Aorta (tissue), 5 donors: Measurements from ENCODE around the gene CP. TPM values are rescaled to one million over a fixed set of nuclear protein-coding genes. Genes with fewer than 3 reads are reported as not detected.

Source experiments
- ATAC-seq: fragments of 200-7000 bp; cut with Tn5 transposase; one replicate; pipeline ENCODE4 v1.9.1; 2022; ENCODE audit warnings: moderate library complexity; ENCODE audit not compliant: low FRiP score
- DNase-seq, 2 donors: peaks; one replicate each; pipeline ENCODE4 v3.0.0-alpha.2; 2020
- H3K27ac ChIP-seq, 2 donors: one replicate each; pipeline ENCODE4 v1.5.1; 2013; ENCODE audit warnings: low read length in 2 of 2, mild to moderate bottlenecking in 2 of 2, moderate library complexity in 2 of 2, control low read depth in 1 of 2, inconsistent platforms in 1 of 2, low read depth in 1 of 2
- H3K27me3 ChIP-seq, 2 donors: one replicate each; pipeline ENCODE4 v1.6.1; 2013; ENCODE audit warnings: control low read depth in 1 of 2, low read length in 1 of 2, mild to moderate bottlenecking in 1 of 2, moderate library complexity in 1 of 2; ENCODE audit not compliant: insufficient read depth in 2 of 2, control insufficient read depth in 1 of 2
- H3K36me3 ChIP-seq, 2 donors: one replicate each; pipeline ENCODE4 v1.6.1; 2013; ENCODE audit warnings: control low read depth in 1 of 2, low read length in 1 of 2, mild to moderate bottlenecking in 1 of 2; ENCODE audit not compliant: insufficient read depth in 2 of 2, control insufficient read depth in 1 of 2
- H3K4me1 ChIP-seq, 2 donors: one replicate each; pipeline ENCODE4 v1.6.1; 2013; ENCODE audit warnings: low read length in 2 of 2, control low read depth in 1 of 2, mild to moderate bottlenecking in 1 of 2, moderate library complexity in 1 of 2; ENCODE audit not compliant: insufficient read depth in 2 of 2, control insufficient read depth in 1 of 2
- H3K4me3 ChIP-seq, 2 donors: one replicate each; pipeline ENCODE4 v1.5.1; 2013; ENCODE audit warnings: low read length in 2 of 2, control low read depth in 1 of 2, mild to moderate bottlenecking in 1 of 2
- H3K9me3 ChIP-seq: one replicate; pipeline ENCODE4 v1.6.1; 2013; ENCODE audit warnings: mild to moderate bottlenecking, low read length; ENCODE audit not compliant: control insufficient read depth
- WGBS, 2 donors: extraction: QIAGEN DNeasy Blood & Tissue Kit; methylation state at CpG; one replicate each; pipeline ENCODE4 v1.1.7; 2013; 5-methylcytosine and 5-hydroxymethylcytosine counted together
- intact Hi-C, 2 donors: fragments of 100-400 bp; cut with DNase I; formaldehyde crosslinking; loops; one replicate each; pipeline versions ENCODE4 v1.14.2 to v1.15.0; 2022
- long read RNA-seq, 2 donors: library from polyadenylated mRNA; unstranded; transcript quantifications; one replicate each; pipeline ENCODE4 v2.0.0, GENCODE V29; 2020 to 2021
- polyA plus RNA-seq, 2 donors: library from polyadenylated mRNA; stranded (reverse); fragments of 200-250 nt; gene quantifications; one replicate each; pipeline ENCODE4 v1.2.3, GENCODE V29; 2013
- total RNA-seq, 2 donors: library from RNA; stranded (reverse); fragmentation: NEBNext Ultra II Directional; extraction: Animal tissue kit (Norgen Biotek cat#: 25700); gene quantifications; one replicate each; pipeline ENCODE4 v1.2.1, GENCODE V29; 2021
- donor health status: healthy with polysubstance abuse.
- donor health status: Bipolar disorder and iron deficiency.
- donor health status: DM: no; HTN: no; CAD: no.
- donor health status: DM: no; HTN: no; CAD: no.
- donor health status: DM: yes; HTN: yes; CAD: no.

Gene CP
- total RNA-seq (100 to 1,000 TPM in 1 of 2 donors, 10 to 100 TPM in 1; 36.2 to 225 TPM), polyA plus RNA-seq (10 to 100 TPM; 23.7 to 24.0 TPM)
- long read RNA-seq, donor 1, partial matches to known transcripts, result 3 of 14 reads
- long read RNA-seq, donor 1, other reads (novel, unspliced or antisense), result 11 of 14 reads
- long read RNA-seq, donor 2, full-length matches to known transcripts, result 4 of 46 reads
- long read RNA-seq, donor 2, partial matches to known transcripts, result 18 of 46 reads
- long read RNA-seq, donor 2, other reads (novel, unspliced or antisense), result 24 of 46 reads

DNA sequence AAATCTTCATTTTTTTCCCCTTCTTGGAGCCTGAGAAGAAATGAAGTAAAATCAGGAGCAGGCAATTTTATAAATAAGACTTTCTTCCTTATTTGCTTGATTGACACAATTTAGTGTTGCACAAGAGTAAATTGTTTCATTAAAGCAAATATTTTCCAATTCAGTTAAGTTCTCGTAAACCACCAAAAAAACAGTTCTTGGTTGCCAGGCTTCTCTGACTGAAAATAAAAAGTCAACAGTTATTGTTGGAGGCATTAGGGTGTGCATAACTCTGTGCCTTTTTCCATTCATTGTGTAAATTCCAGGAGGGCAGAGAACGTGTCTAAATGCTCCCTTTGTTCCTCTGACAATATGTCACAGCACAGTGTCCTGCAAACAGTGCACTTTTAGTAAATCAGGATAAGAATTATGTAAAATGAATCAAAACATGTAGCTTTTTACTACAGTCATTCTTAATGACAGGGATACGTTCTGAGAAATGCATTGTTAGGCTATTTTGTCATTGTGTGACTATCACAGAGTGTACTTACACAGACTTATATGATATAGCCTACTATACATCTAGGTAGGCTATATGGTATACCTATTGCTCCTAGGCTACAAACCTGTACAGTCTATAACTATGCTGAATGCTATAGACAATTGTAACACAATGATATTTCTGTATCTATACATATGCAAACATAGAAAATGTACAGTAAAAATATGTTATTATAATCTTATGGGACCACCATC lies at the start of gene CP:
Gene CP, minus strand, starts transcription at position 47 of the 735 bp plus-strand sequence. Its CDS starts 37 bp downstream, at position 10.
- Histone ChIP-seq H3K9me3 (no peaks in the 10 kb centered on the region), H3K27me3 (no peaks in the 10 kb centered on the region), H3K27ac (no peak within 1 kb of the TSS), H3K4me1 (peaks cover 0 to 4% of the 10 kb centered on the region in 2 donors), H3K36me3 (no peaks in the 10 kb centered on the region), H3K4me3 (peak within 1 kb of the TSS; percentile 36 to 59)
- intact Hi-C loops, result no loop called here
- 3 to 6% methylated on average over 3 of the region's 3 CpGs for WGBS, 2 donors
- ATAC-seq (peak; percentile 45), DNase-seq (no peak)

GRCh38 chr3:149270180-149270579 lies 48.6 kb upstream of the CP start:
- Histone ChIP-seq H3K27ac (no peak overlapping the region), H3K4me1 (no peaks in the 10 kb centered on the region), H3K36me3 (no peaks in the 10 kb centered on the region), H3K27me3 (no peaks in the 10 kb centered on the region), H3K9me3 (no peaks in the 10 kb centered on the region), H3K4me3 (no peak overlapping the region)
- no peak for ATAC-seq
- intact Hi-C loops, result loop anchor here in 1 of 2 donors (5.0 kb wide), 1 partner anchor 408 kb away; no protein-coding TSS in a partner anchor
- DNase-seq, result no peak
- WGBS, 2 donors, result 0 to 3% methylated on average over 2 of the region's 2 CpGs

DNA sequence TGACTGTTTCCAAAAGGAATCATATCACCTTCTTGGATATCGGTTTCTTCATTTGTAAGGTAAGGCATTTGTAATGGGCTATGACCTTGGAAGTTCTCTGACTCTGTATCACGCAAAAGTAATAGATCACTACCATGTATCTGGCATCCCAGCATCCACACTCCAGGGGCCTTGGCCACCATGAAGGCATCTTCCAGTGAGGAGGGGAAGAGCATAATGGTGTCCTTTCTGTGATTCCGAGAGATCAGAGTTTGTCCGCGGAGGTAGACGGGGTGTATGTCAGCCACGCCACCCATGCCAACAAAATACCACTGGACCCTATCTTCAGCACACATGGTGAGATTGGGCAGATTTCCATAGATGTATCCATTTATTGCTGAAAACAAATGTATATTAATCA lies 48.1 kb upstream of the CP start:
- Histone ChIP-seq H3K36me3 (no peaks in the 10 kb centered on the region), H3K27me3 (no peaks in the 10 kb centered on the region), H3K4me1 (no peaks in the 10 kb centered on the region), H3K27ac (no peak overlapping the region), H3K4me3 (no peak overlapping the region), H3K9me3 (no peaks in the 10 kb centered on the region)
- 97 to 98% methylated on average over 7 of the region's 7 CpGs for WGBS, 2 donors
- DNase-seq, result no peak
- ATAC-seq, result no peak
- intact Hi-C loops, result loop anchor here in 1 of 2 donors (5.0 kb wide), 1 partner anchor 407 kb away; no protein-coding TSS in a partner anchor

DNA sequence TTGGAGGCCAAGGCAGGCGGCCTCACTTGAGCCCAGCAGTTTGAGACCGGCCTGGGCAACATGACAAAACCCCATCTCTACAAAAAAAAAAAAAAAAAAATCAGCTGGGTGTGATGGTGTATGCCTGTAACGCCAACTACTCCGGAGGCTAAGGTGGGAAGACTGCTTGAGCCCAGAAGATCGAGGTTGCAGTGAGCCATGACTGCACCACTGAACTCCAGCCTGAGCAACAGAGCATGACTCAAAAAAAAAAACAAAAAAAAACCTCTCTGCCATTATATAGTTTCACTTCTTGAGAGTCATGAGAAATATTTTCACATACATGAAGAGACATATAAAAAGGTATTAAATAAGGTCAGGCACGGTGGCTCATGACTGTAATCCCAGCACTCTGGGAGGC lies 45.9 kb upstream of the CP start:
- WGBS, 2 donors, result 92 to 95% methylated on average over 6 of the region's 6 CpGs
- Histone ChIP-seq H3K27me3 (no peaks in the 10 kb centered on the region), H3K36me3 (no peaks in the 10 kb centered on the region), H3K9me3 (no peaks in the 10 kb centered on the region), H3K4me1 (no peaks in the 10 kb centered on the region), H3K4me3 (no peak overlapping the region), H3K27ac (no peak overlapping the region)
- intact Hi-C loops, result no loop called here
- ATAC-seq, result no peak
- no peak for DNase-seq

- no peaks in the 10 kb centered on the region for H3K36me3 ChIP-seq
- H3K4me1 ChIP-seq, result no peaks in the 10 kb centered on the region
- ATAC-seq (no peak), DNase-seq (no peak)
- no peaks in the 10 kb centered on the region for H3K9me3 ChIP-seq
- H3K27me3 ChIP-seq, result no peaks in the 10 kb centered on the region
- H3K27ac ChIP-seq, result no peak overlapping the region
- intact Hi-C loops, result no loop called here
- no peak overlapping the region for H3K4me3 ChIP-seq
Measured at GRCh38 chr3:149266736-149267135, 45.1 kb upstream of the CP start.

DNA sequence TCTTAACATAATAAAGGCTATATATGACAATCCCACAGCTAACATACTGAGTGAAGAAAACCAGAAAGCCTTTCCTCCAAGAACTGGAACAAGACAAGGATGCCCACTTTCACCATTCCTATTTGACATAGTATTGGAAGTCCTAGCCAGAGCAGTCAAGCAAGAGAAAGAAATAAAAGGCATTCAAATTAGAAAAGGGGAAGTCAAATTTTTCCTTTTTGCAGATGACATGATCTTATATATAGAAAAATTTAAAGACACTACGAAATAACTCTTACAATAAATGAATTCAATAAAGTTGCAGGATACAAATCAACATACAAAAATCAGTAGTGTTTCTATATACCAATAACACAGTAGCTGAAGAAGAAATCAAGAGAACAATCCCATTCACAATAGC lies 42.2 kb upstream of the CP start:
- 97 to 98% methylated on average over 1 of the region's 1 CpG for WGBS, 2 donors
- Histone ChIP-seq H3K9me3 (no peaks in the 10 kb centered on the region), H3K27me3 (no peaks in the 10 kb centered on the region), H3K36me3 (no peaks in the 10 kb centered on the region), H3K4me3 (no peak overlapping the region), H3K4me1 (no peaks in the 10 kb centered on the region), H3K27ac (no peak overlapping the region)
- ATAC-seq (no peak), DNase-seq (no peak)
- intact Hi-C loops, result no loop called here

DNA sequence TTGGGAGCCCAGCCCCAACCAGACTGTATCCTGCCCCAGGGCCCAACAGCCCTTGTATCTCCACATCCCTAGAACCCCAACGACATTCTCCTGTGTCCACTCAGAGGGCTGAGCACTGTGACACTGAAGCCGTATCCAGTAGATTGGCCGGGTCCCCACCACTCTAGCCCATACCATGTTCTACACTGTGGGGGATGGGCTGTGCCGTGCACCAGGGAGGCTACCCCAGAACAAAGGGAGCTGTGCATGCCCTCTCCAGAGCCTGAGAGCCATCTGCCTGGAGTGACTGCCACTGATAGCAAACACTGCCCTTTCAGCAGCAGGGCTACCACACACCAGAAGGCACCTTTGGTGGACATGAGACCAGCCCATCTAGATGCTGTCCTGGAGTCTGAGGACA lies 37.1 kb upstream of the CP start:
- WGBS, 2 donors, result 97% methylated on average over 4 of the region's 4 CpGs
- H3K4me1 ChIP-seq, result no peaks in the 10 kb centered on the region
- no peak overlapping the region for H3K27ac ChIP-seq
- H3K27me3 ChIP-seq, result no peaks in the 10 kb centered on the region
- no peak overlapping the region for H3K4me3 ChIP-seq
- H3K9me3 ChIP-seq, result no peaks in the 10 kb centered on the region
- DNase-seq, result no peak
- H3K36me3 ChIP-seq, result no peaks in the 10 kb centered on the region
- no peak for ATAC-seq
- intact Hi-C loops, result no loop called here

DNA sequence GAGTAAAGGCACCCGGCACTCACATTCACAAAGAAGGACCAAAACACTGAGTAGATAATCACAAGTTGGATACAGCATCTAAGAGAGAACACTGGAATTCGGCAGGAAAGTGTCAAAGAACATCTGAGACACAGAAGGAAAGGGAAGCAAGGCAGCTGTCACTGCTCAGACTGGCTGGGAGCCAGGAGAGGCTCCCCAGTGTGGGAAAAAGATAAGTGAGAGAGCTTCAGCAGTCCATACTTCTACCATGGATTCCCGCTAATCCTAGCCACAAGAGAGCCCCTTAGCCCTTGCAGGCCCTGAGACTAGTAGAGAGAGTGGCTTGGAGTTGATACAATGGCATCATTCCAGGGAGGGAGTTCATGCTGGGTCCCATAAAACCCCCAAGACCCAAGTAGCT lies 36.7 kb upstream of the CP start:
- Histone ChIP-seq H3K27ac (no peak overlapping the region), H3K27me3 (no peaks in the 10 kb centered on the region), H3K36me3 (no peaks in the 10 kb centered on the region), H3K4me1 (no peaks in the 10 kb centered on the region), H3K4me3 (no peak overlapping the region), H3K9me3 (no peaks in the 10 kb centered on the region)
- intact Hi-C loops, result no loop called here
- ATAC-seq (no peak), DNase-seq (no peak)
- WGBS, 2 donors, result 72 to 79% methylated on average over 3 of the region's 3 CpGs

DNA sequence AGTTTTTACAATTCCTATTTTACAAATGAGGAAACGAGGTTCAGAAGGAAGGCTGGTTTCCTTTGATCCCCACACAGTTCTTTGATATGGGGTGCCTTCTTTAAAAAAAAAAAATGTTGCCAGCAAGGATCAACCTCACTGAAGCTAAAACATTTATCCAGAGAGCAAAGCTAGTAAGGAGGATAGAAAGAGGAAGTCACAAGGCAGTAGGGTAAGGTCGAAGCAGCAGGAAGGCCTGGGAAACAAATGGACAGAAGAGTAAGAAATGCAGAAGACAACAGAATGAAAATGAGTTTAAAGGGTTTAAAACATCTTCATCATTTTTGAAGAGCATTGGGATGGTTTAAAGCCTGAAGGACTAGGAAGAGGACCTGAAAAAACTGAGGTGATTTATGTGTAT lies 30.6 kb upstream of the CP start:
- ATAC-seq (no peak), DNase-seq (no peak)
- Histone ChIP-seq H3K4me1 (no peaks in the 10 kb centered on the region), H3K27ac (no peak overlapping the region), H3K9me3 (no peaks in the 10 kb centered on the region), H3K36me3 (no peaks in the 10 kb centered on the region), H3K4me3 (no peak overlapping the region), H3K27me3 (no peaks in the 10 kb centered on the region)
- intact Hi-C loops, result no loop called here
- WGBS, 2 donors, result 91 to 97% methylated on average over 2 of the region's 2 CpGs
